Measurements from ENCODE around the gene AKTIP.
"Not testable (repeated sequence)": the region's sequence is repeated elsewhere in the genome, so short reads cannot be mapped to it uniquely, and the experiment has no call there.

The AKTIP gene

DNA sequence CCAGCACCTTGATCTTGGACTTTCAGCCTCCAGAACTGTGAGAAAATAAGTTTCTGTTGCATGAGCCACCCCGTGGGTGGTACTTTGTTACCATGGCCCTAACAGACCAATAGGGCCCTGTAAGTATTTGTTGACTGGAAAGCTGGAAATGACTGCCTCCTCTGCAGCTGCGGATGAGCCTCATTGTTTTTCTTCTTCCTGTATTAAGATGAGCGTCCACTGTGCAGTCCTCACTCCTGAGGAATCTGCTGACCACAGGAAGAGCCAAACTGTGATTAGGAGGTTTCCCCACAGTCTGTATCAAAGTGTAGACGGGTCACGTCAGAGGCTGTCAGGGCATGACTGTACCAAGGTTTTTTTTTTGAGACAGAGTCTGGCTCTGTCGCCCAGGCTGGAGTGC is 12.2 kb upstream of the AKTIP start:
- DNase-seq, result no peak

DNA sequence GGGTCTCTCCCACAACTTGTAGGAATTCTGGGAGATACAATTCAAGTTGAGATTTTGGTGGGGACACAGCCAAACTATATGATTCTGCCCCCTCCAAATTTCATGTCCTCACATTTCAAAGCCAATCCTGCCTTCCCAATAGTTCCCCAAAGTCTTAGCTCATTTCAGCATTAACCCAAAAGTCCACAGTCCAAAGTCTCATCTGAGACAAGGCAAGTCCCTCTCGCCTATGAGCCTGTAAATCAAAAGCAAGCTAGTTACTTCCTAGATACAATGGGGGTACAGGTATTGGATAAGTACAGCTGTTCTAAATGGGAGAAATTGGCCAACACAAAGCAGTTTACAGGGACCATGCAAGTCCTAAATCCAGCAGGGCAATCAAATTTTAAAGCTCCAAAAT is 9.8 kb upstream of the AKTIP start:
- not testable (repeated sequence) for DNase-seq

DNA sequence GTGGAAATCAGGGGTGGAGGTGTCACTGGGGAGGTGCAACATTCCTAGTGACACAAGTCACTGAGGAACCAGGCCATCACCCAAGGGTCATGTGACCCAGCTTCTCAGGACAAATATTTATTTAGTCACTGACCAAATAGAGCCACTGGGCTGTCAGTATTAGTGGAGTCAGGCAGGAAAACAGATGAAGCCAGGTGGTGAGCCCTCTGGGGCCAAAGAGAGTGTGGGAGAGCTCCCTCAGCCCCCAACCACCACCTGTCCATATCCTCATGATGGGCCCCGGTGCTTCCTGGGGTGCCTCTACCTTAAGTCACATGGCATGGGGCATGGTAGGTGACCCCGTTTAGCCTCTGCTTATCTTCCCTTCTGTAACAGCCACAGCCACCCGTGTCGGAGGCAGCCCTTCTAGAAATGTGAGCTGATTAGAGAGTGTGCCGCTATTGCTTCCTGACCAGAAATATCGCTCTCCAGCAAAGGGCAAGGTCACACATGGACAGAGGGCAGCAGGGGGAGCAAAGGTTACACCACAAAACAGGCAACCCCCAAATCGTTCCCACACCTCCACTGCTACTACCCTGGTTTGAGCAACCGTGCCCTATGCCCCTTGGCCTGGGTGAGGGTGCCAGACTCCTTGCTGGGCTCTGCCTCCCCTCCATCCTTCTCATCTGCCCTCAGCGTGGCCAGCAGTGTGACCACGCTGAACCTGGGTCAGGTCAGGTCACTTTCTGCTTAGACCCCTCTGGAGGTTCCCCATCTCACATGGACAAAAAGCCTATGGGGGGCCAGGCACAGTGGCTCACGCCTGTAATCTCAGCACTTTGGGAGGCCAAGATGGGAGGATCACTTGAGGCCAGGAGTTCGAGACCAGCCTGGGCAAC is 8.6 kb upstream of the AKTIP start:
- DNase-seq, result no peak

DNA sequence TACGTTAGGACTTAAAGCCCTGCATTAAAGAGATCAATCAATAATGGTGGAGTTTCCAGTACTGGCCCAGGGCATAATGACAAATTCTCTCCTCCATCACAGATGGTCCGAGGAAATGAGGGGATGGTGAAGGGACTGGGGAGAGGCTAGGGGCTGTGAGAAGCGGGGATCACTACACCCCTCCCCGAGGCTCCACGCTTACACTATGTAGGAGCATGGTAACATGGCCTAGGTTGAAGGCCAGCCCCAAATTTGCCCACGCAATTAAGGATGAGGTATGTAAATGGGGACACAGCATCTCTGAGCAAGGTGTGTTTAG is 8.0 kb upstream of the AKTIP start:
- no peak for DNase-seq

DNA sequence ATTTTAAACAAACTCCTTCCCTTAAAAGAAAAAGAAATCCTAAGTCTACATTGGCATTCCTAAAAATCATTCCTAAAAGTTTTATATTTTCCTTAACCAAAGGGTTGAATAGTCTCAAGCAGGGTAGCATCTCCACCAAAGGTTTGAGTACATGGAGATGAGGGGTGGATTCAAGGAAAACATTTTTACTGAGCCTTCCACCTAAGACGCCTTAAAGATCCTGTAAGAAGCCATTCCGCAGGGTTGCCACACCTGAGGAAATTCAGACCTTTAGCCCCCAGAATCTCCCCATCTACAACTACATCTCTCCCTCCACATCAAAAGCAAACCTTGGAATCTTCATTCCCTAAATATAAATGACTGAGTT is 7.7 kb upstream of the AKTIP start:
- no peak for DNase-seq

DNA sequence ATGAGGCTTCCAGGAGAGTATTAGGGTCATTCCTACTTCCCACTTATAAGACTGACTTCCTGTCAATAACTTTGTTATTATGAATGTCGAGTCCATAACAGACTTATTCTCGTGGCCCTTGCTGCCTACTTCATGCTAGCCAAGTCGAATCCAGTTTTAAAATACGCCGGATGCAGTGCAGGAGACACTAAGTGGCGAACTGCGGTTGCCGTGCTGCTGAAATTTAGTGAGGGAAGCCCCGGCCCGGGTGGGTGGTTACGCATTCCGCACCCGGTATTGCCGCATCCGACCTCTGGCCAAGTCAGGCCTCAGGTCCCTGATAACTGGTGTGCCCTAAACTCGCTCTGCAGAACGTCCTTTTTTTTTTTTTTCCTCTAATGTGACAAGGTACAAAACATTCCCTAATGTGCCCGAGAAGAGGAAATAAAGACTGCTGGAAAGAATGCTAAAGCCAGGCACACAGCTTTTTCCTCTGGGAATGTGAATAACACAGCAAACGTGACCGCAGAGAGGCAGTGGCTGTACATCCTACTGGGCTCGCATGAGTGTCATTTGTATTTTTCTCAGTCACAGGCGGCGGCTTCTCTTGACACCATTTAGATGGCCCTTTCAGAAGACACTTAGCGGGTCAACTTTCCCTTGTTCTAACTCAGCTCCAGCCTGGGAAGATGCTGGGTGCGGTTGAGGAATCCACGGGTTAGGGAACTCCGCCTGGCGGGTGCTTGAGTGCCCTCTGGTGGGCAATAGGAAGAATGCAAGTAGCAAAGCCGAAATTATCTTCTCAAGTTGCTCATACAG is 7.1 kb upstream of the AKTIP start:
- DNase-seq, result peak; percentile 6

DNA sequence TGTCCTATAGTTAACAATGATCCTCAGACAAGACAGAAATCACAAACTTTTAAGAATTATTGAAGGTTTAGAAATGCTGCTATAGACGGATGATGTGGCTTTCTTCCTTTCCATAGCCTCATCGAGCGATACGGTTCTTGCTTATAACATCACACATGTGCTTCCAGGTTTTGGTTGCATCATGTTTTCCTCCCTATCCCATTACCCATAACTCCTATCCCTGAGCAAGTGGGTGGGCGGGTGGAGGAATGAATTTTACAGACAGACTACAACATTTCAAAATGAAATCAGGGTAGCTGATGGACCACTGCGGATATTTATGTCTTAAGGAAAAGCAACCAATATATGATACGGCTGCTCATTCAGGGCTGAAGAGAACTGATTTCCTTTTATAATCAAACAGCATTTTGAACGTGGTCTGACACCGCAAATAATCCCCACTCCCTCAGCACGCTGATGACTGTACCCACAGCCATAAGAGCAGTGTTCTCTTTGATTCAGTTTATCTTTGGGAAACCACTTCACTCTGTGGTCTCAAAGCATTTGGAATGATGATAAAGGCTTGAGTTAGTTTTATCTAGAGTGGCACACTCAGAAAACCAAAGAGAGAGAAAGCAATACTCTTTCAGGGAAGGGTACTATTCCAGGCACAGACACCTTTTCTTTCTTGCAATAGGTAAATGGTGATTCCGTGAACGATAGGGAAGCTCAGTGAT is 4.6 kb upstream of the AKTIP start:
- no peak for DNase-seq

DNA sequence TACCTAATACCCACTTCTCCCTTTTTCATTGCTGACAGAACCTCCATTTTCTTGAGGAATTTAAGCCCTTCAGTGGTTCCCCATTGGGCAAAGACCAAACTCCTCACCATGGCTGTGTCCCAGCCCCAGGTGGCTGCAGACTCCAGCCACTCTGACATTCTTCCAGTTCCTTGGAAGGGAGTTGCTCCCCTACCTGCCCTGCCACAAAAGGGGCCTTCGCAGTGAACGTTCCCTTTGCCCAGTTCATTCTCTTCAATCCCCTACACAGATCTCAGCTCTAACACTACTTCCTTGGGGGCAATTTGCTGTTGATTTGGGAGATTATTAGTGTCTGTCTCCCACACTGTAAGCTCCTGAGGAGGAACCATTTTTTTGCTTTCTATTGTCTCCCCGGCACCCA is 3.2 kb upstream of the AKTIP start:
- no peak for DNase-seq

DNA sequence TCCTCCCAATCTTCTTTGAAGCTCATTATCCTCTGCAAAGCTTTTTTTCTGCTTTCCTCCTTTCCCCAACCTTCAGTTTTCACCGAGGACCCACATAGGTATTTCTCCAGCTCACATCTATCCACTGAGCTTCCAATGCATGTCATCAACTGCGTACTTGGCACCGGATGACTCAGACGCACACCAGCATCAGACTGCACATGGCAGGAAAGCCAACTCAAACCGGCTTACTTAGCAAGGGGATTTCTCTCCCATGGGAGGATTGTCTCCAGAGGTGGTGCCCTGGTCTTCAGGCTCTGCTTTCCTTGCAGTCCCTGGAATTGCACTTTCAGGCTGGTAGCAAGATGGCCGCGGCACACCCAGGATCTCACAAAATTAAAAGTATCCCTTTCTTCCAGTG is 1.7 kb upstream of the AKTIP start:
- DNase-seq, result no peak

DNA sequence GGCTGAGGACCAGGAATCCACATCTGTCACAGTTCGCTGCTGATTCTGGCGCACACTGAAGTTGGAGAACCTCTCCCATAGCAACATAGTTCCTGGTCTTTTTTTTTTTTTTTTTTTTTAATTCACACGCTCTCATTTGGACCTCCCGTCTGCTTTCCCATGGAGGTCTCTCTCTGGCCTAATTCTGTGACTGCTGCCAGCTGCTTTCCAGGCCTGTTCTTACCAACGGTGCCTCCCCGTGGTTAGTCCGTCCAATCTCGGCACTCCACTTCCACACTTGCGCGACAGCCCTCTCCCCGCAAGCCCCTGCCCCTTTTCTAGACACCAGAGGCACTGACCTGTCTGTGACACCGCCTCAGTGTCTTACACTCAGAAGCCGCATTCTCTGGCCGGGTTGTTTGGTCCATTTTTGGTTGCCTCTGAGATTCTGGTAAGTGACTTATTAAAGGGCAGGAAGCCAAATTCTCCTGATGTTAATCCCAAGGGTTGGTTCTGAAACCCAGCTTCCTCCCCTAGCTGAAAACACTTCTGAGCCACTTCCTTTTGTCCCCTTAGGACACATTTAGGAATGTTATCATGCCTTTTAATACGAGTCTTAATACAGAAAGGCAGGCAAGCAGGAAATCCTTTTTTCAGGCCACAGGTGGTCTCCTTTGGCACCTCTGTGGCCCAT is 1.1 kb upstream of the AKTIP start:
- no peak for DNase-seq

DNA sequence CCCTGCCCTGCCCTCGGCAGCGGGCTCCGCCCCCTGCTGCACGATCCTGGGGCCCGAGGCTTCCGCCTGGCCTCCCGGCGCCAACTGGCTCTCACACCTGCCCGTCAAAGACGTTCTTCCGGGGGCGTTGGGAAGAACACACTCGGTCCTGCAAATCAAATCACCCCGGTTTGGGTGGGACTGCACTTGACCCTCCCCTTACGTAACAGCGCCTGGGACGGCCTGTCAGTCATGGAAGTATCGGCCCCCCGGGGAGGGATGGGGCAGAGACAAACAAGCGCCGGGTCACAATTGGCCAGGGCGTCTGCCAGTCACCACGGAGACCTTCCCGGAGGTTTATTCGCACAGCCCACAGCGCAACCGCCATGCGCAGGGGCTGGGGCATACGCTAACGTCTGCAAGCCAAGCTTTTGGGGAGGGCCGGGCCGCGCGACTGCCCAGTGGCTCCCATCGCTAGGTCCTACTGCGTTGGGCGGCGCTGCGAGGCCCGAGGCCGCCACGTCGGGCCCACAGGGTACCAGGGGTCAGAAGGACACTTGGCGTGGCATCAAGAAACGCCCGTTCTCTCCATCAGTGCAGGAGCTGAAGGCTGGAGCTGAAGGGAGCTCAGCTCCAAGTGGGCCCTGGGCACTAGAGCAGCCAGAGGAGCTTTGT is 388 bp upstream of the AKTIP start:
- peak; percentile 94 for DNase-seq

DNA sequence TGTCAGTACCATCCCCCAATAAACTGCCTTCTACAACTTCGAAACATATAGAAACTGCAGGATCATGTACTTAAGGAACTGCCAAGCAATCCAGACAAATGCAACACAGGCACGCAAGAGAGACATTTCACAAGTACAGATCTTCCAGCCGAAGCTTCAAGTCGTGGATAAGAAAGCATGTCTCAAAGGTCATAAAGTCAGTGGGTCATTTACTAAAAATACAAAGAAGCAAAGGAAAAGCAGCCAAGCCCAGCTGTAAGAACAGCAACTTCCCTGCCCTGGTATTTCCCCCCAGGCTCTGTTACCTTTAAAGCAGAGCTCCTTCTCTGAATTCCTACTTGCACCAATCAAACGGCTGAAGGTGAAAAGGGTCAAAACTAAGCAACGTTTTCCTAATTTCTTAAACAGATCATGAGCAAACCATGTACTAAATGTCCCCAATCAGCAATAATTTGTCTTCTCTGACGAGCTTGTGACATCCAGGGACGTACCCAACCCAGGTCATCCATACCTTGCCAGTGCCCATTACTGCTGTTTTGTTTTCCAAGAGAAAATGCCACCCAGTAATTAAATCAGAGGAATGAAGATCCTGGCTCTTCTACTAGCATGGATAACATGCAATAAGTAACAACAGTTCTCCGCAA is 1.7 kb downstream of the AKTIP start:
- no peak for DNase-seq

DNA sequence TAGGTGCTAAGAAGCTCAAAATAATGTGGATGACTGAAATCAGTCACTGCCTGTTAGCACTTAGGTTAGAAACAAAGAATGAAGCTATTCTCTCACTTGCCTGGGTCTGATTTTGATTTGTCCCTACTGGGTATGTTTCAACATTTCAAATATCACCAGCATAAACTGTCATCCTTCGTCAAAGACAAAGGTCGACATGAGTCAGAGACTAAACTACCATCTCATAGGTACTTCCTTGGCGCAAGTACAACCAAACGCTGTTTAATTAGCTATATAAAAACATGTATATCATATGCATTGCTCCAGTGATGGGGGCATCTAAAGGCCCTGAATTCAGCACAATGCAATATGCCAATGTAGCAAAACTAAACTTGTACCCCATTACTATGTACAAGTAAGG is 4.0 kb downstream of the AKTIP start:
- DNase-seq, result no peak

DNA sequence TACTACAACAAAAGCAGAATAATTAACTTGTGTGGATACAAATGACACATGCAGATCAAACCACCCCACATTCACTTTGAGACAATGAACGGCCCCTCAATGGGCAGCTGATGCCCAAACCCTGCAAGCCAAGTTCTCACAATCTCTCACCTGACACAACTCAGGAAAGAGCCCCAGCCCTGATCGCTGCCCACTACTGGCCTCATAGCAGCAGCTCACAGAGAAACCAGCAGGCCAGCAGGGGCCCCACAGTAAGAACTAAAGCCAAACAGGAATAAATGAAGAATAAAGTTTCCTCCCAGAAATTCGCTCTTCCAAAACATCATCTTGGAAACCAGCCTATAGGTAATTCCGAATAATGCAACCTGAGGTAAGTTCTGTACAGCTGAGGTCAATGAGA is 7.7 kb downstream of the AKTIP start:
- no peak for DNase-seq

DNA sequence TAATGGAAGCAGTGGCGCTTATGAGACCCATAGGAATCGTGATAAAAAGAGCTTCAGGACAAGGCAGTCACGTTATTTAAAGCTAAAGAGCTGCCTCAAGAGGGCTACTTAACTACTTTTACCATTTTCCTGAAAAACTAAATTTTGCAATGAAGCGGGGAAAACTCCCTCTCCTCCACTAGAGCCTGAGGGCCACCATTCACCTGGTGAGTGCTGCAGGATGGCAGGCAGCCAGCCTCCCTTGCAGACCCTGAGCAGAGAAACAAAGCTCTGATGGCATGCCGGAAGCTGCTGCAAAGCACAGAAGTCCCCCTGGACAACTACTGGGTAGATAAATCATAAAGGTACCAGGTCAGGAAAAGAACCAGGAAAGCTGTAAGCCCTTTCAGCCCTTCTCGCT is 8.4 kb downstream of the AKTIP start:
- no peak for DNase-seq

DNA sequence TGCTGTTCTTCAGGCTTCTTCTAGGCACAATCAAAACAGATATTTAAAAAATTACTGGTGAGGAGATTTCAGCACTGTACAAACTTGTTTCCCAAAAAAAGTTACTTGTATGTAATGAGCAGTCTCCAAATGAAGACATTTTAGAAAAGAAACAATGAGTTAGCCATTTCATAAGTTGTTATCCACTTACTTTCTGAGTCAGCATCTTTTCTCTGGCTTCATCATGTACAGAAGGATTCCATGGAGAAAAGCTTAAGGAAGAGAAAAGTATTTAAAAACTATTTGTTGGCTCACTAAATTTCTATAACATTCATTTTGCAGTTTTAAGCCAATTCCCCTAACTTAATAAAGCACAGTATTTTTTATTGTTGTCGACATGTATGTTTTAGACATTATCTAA is 10.5 kb downstream of the AKTIP start:
- DNase-seq, result no peak

DNA sequence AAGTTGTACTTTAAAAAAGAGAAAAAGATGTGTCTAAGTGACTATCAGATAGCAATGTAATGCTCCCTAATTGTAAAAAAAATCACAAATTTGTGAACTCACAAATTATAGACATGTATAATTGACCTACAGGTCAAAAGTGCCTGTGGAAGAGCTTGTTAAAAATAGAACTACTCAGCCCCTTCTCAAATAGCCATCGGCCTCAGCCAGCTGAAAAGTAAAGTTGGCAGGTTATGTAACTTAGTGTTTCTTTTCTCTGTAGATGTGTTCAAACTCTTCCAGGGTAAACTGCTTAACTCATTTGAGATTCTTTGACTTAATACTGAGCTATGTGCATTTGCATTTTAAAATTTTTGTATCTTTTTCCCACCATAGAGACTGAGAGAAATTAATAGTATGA is 13.3 kb downstream of the AKTIP start:
- DNase-seq, result no peak

DNA sequence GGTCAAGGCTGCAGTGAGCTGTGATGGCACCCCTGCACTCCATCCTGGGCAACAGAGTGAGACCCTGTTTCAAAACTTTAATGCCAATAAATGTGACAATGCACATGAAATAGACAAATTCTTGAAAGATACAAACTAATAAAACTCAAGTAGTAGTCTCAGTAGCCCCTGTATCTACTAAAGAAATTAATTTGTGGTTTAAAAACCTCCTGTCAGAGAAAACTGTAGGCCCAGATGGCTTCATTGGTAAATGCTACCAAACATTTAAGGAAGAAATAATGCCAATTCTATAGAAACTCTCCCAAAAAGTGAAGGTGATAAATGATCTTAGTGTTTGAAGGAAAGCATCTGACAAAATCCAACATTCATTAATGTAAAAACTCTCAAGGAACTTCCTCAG is 16.8 kb downstream of the AKTIP start:
- no peak for DNase-seq

DNA sequence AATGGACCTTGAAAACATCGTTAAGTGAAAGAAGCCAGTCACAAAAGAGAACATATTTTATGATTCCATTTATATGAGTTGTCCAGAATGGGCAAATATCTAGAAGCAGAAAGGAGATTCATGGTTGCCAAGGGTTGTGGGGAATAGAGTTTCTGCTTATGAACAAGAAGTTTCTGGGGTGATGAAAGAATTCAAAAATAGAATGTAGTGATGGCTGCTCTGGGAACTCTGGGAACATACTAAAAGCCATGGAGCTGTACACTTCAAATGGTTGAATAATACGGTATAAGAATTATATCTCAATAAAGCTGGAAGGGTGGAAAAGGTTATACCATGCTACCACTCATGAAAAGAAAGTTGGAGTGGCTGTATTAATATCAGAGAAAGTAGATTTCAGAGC is 18.5 kb downstream of the AKTIP start:
- DNase-seq, result no peak

DNA sequence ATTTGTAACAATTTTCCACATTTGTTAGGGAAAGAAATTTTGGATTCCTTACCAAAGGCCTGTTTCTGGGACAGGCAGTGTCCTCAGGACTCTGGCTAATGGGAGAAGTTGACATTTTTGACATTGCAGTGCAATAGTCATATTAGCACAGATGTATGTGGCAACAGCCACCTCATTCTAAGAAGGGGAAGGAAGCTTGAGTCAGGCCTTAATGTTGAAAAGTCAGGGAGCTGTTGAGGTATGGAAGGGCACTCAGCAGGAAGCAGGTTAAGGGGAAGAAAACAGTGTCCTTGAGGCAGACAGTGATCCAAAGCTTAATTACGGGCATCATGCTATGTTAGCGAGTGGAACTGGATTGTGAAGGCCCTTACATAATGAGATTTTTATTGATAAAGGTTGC is 20.9 kb downstream of the AKTIP start:
- DNase-seq, result no peak

DNA sequence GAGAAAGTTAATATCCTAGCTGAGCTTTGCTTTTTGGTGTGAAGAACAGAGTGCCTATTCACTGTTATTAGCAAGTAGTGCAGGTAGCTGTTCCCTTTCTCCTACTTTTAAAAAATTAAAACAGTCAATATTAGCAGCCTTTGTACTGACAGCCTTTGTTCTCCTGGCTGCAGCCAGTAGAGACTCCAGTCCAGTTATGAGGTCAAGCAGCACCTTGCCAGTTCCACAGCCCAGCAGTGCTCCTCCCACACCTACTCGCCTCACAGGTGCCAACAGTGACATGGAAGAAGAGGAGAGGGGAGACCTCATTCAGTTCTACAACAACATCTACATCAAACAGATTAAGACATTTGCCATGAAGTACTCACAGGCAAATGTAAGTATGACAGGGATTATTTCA is 22.6 kb downstream of the AKTIP start:
- no peak for DNase-seq

DNA sequence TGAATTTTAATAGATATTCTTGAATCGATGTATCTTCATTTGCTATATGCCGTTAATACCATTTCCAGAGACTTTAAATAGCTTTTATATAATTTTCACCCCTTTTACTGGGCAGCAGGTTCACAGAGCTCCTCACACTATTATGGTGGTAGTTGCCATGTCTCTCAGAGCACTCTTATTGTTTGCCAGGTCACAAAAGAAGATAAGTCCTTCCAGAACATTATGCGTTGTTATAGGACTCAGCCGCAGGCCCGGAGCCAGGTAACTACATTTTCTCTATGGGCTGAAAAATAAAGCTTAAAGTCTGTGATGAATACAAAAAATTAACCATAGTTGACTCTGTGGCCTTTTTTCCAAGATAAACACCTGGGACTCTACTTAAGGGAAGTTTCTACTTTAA is 24.0 kb downstream of the AKTIP start:
- no peak for DNase-seq
